ENCODE data around the gene GNPTG. TPM values are rescaled to one million over a fixed set of nuclear protein-coding genes. Genes with fewer than 3 reads are reported as not detected.
A peak's percentile ranks its signal among the peaks of the same experiment; 100 is the strongest.

Gene GNPTG
- total and polyA plus RNA-seq, 9 of the 15 experiments (the other 6 are each of a cell fraction or from before 2014, with no cell fraction given), result 0.69 to 33.3 (median 13.6) TPM

DNA sequence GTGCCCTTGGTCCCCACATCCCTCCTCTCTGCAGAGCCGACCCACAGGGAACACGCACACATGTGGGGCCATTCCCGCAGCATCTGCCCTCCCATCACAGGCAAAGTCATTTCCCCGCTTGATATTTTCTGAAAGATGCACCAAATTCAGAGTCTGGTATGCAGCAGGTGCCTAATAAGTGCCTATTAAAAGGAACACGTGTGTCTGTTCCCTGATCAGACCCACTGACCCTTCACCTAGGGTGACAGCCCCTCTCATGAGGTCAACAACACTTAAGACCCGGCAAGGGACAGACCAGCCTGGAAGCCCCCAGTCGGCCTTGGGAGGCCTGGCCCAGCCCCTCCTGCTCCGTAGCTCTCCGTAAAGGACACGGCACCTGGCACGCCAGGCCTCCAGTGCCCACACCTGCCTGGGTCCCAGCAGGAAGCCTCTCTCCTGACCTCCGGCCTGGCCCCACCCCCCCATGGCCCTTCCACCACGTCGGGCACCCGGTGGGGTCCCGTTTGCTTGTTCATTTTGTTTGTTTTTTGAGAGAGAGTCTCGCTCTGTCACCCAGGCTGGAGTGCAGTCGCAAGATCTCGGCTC, 42.7 kb downstream of the GNPTG start:
- POLR2A ChIA-PET, result interaction anchor here (0.7 to 1.2 kb wide), 3 partner anchors 14 to 95 kb away, joined by 3 to 6 read pairs (median 3); no protein-coding TSS in a partner anchor
- H2AFZ ChIP-seq (ENCODE audit: low read depth, low read length), result no peak overlapping the region
- no peak overlapping the region for H3K27ac ChIP-seq (ENCODE audit: extremely low read depth, low read depth, low read length)
- no peak for ATAC-seq
- H3K79me2 ChIP-seq (ENCODE audit: control insufficient read depth, insufficient read depth, low read length), result no peaks in the 10 kb centered on the region
- no peaks in the 10 kb centered on the region for H4K20me1 ChIP-seq (replicated peaks; ENCODE audit: control insufficient read depth, insufficient read depth, low read length)
- H3K4me2 ChIP-seq (ENCODE audit: insufficient read depth, low read length), result no peak overlapping the region
- no TSS peak for BruUV-seq (replicated peaks)
- H3K4me1 ChIP-seq (replicated peaks in 1 of 2; ENCODE audit: control insufficient read depth in 2 of 2, insufficient read depth in 2 of 2, low read length in 2 of 2), result peaks cover 0 to 39% of the 10 kb centered on the region in 2 experiments; a peak in 2 of 5 replicates
- H3K9ac ChIP-seq (ENCODE audit: insufficient read depth in 1 of 2, low read depth in 2 of 2, low read length in 2 of 2), result no peak overlapping the region
- no peaks in the 10 kb centered on the region for H3K36me3 ChIP-seq (ENCODE audit: control insufficient read depth, insufficient read depth, low read length)
- 64% methylated on average over 15 of the region's 19 CpGs for WGBS (ENCODE audit: insufficient coverage, low coverage, missing lambda C conversion rate)
- TF ChIP-seq ZKSCAN8 (CRISPR knock-in tag; IDR thresholded peaks at IDR 0.05) (peak; percentile 93), GTF2A2 (tag; IDR thresholded peaks at IDR 0.05) (no peak)
- TF ChIP-seq, protein P1, sequence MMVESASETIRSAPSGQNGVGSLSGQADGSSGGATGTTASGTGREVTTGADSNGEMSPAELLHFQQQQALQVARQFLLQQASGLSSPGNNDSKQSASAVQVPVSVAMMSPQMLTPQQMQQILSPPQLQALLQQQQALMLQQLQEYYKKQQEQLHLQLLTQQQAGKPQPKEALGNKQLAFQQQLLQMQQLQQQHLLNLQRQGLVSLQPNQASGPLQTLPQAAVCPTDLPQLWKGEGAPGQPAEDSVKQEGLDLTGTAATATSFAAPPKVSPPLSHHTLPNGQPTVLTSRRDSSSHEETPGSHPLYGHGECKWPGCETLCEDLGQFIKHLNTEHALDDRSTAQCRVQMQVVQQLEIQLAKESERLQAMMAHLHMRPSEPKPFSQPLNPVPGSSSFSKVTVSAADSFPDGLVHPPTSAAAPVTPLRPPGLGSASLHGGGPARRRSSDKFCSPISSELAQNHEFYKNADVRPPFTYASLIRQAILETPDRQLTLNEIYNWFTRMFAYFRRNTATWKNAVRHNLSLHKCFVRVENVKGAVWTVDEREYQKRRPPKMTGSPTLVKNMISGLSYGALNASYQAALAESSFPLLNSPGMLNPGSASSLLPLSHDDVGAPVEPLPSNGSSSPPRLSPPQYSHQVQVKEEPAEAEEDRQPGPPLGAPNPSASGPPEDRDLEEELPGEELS (CRISPR knock-in tag; IDR thresholded peaks at IDR 0.05; ENCODE audit: borderline replicate concordance), result no peak
- H3K4me3 ChIP-seq, result no peak overlapping the region
- H3K9me1 ChIP-seq (ENCODE audit: control insufficient read depth, insufficient read depth, low read length), result no peaks in the 10 kb centered on the region
- H3K27me3 ChIP-seq (ENCODE audit: control insufficient read depth in 2 of 2, insufficient read depth in 2 of 2, low read length in 2 of 2), result no peaks in the 10 kb centered on the region
- CTCF ChIA-PET (ENCODE audit: low intra/inter-chr PET ratio), result no interaction called here
- FAIRE-seq, result no peak
- intact Hi-C loops (cut with micrococcal nuclease), result no loop called here
- in situ Hi-C loops (cut with MboI), result no loop called here
- no peak for DNase-seq (ENCODE audit: extremely low read depth in 1 of 4, low spot score in 3 of 4)
- H3K9me3 ChIP-seq (replicated peaks; ENCODE audit: control insufficient read depth, insufficient read depth, low read depth, low read length), result no peaks in the 10 kb centered on the region
